HFF-Myc (cell line): ENCODE data around the gene EVX2.

Experiments used
- DNase-seq: peaks from one replicate; pipeline ENCODE4 v3.0.0-alpha.2; 2011; ENCODE audit warnings: low read depth; ENCODE audit errors: extremely low read depth
- H3K4me3 ChIP-seq: replicated peaks from 2 replicates; pipeline ENCODE4 v1.5.1; 2011; ENCODE audit warnings: low read depth, mild to moderate bottlenecking, control low read depth, low read length
- CTCF ChIP-seq: IDR thresholded peaks from 2 replicates; pipeline ENCODE4 v1.5.1; 2012; ENCODE audit warnings: mild to moderate bottlenecking, low read depth, low read length, control low read depth; ENCODE audit errors: missing control alignments

EVX2 gene

GRCh38 chr2:176083796-176084261 lies at the start of gene EVX2:
TSS of gene EVX2 (minus strand) at chr2:176083962. CDS start at chr2:176083776, 186 bp downstream.
- TF ChIP-seq CTCF, result no peak
- H3K4me3 ChIP-seq, result no peak within 1 kb of the TSS
- no peak for DNase-seq

- TF ChIP-seq CTCF, result no peak
- DNase-seq, result no peak
- H3K4me3 ChIP-seq, result no peak overlapping the region
These were observed 49.6 kb upstream of the EVX2 start for GRCh38 chr2:176133389-176133788.

GRCh38 chr2:176132205-176133171 lies 48.7 kb upstream of the EVX2 start:
- no peak overlapping the region for H3K4me3 ChIP-seq
- no peak for DNase-seq
- no peak for TF ChIP-seq CTCF

- H3K4me3 ChIP-seq, result no peak overlapping the region
- no peak for TF ChIP-seq CTCF
- no peak for DNase-seq
These were observed 48.0 kb upstream of the EVX2 start for GRCh38 chr2:176131848-176132158.

DNA sequence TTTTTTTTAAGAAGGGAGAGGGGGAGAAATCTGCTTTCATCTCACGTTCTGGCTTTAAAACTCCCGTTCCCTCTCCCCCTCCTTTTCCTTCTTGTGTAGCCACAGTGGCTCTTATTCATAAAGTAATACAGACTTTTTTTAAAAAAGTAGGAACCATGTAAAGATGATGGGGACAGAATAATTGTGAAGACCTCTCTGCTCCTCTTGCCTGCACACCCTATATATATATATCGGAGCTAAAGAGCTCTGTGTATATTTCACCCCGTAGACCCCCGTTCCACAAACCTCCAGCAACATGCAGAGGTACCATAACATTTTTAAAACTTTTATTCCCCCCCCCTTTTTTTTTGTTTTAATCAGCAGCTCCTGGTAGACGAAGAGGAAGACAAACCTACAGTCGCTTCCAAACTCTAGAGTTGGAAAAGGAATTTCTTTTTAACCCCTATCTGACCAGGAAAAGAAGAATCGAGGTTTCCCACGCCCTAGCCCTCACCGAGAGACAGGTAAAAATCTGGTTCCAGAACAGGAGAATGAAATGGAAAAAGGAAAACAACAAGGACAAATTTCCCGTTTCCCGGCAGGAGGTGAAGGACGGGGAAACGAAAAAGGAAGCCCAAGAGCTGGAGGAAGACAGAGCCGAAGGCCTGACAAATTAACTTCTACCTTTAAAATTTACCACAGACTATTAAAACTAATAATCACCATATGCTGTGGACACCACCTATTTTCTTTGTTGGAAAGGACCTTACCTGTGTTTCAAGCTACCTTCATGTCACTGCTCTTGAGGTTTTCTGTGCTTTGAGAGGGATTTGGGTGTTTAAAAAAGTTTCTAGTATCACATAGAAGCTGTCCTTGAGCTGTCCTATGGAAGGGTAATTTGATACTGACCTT lies 47.4 kb upstream of the EVX2 start:
- H3K4me3 ChIP-seq, result no peak overlapping the region
- no peak for TF ChIP-seq CTCF
- no peak for DNase-seq

GRCh38 chr2:176130147-176130956 lies 46.6 kb upstream of the EVX2 start:
- DNase-seq, result no peak
- TF ChIP-seq CTCF, result no peak
- no peak overlapping the region for H3K4me3 ChIP-seq
